DOHH2 (cell line): Measurements from ENCODE around the gene PKNOX1.

Experiments used
- H3F3A ChIP-seq: fragments of 200-600 bp; sonication (generic), shearing (Covaris generic); 2 replicates; pipeline ENCODE4 v1.6.0; 2016; ENCODE audit warnings: antibody characterized with exemption, mild to moderate bottlenecking; ENCODE audit not compliant: control insufficient read depth, insufficient read depth
- H3K27ac ChIP-seq: fragments of 200-600 bp; sonication (generic); 2 replicates; pipeline ENCODE4 v1.5.1; 2014; ENCODE audit warnings: low read depth, mild to moderate bottlenecking, low read length, moderate library complexity
- H3K27me3 ChIP-seq: fragments of 200-600 bp; sonication (generic); 2 replicates; pipeline ENCODE4 v1.6.1; 2014; ENCODE audit warnings: mild to moderate bottlenecking, low read length, mixed read lengths; ENCODE audit not compliant: control insufficient read depth
- H3K36me3 ChIP-seq: fragments of 200-600 bp; sonication (generic); 2 replicates; pipeline ENCODE4 v1.6.1; 2014; ENCODE audit warnings: mild to moderate bottlenecking, low read length, moderate library complexity, mixed read lengths; ENCODE audit not compliant: control insufficient read depth
- H3K4me1 ChIP-seq: fragments of 200-600 bp; sonication (generic); 2 replicates; pipeline ENCODE4 v1.6.1; 2014; ENCODE audit warnings: mild to moderate bottlenecking, low read length, mixed read lengths; ENCODE audit not compliant: control insufficient read depth
- H3K4me2 ChIP-seq: fragments of 200-600 bp; sonication (generic); 2 replicates; pipeline ENCODE4 v1.6.0; 2014; ENCODE audit warnings: mild to moderate bottlenecking, low read length, moderate library complexity
- H3K4me3 ChIP-seq: fragments of 200-600 bp; sonication (generic); 2 replicates; pipeline ENCODE4 v1.5.1; 2014; ENCODE audit warnings: mild to moderate bottlenecking, low read length, mixed read lengths
- H3K79me2 ChIP-seq: fragments of 200-600 bp; sonication (generic); 2 replicates; pipeline ENCODE4 v1.6.1; 2014; ENCODE audit warnings: mild to moderate bottlenecking, low read length, mixed read lengths; ENCODE audit not compliant: control insufficient read depth
- H3K9me2 ChIP-seq: fragments of 200-600 bp; sonication (generic); replicated peaks from 2 replicates; pipeline ENCODE4 v1.6.1; 2014; ENCODE audit warnings: mild to moderate bottlenecking, low read length, mixed read lengths; ENCODE audit not compliant: control insufficient read depth
- H3K9me3 ChIP-seq: fragments of 200-600 bp; sonication (generic); 2 replicates; pipeline ENCODE4 v1.6.1; 2014; ENCODE audit warnings: antibody characterized with exemption, low read length, mixed read lengths; ENCODE audit not compliant: control insufficient read depth, insufficient read depth
- H4K20me1 ChIP-seq: fragments of 200-600 bp; sonication (generic); 2 replicates; pipeline ENCODE4 v1.6.0; 2014; ENCODE audit warnings: low read depth, mild to moderate bottlenecking, antibody characterized with exemption, low read length, moderate library complexity; ENCODE audit not compliant: control insufficient read depth, insufficient read depth
- EZH2phosphoT487 ChIP-seq: fragments of 200-600 bp; sonication (generic); IDR thresholded peaks from 2 replicates; pipeline ENCODE4 v1.6.1; 2017; ENCODE audit warnings: borderline replicate concordance, mild to moderate bottlenecking, antibody characterized with exemption, low read length, moderate library complexity, mixed read lengths
- TF ChIP-seq, protein P1 (sequence below): fragments of 200-600 bp; sonication (generic); IDR thresholded peaks from one replicate; pipeline ENCODE4 v1.5.1; 2014; ENCODE audit warnings: antibody characterized with exemption, mild to moderate bottlenecking, low read depth, low read length; ENCODE audit not compliant: poor library complexity, severe bottlenecking

The PKNOX1 gene

DNA sequence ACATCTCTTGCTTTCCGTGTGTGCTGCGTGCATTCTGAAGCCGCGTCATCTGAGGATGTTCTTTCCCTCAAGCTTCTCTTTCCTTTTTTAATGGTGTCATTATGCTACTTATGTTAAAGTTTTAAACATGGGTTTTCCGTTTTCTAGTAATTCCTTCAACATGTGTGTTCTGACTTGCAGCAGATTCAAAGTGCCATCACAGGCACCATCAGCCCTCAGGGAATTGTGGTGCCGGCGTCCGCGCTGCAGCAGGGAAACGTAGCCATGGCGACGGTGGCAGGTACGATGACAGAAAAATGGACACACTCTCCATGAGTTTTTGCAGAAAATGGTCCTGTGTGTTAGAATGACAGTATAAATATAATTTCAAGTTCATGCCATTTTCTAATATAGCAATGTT lies 42.4 kb downstream of the PKNOX1 start:
- H3K9me2 ChIP-seq: no peaks in the 10 kb centered on the region
- H3K36me3 ChIP-seq: peaks cover 43% of the 10 kb centered on the region
- H3K4me2 ChIP-seq: peak overlapping the region; percentile 57
- H3K4me3 ChIP-seq: peak overlapping the region; percentile 47
- H3K9me3 ChIP-seq: no peaks in the 10 kb centered on the region
- TF ChIP-seq, protein P1, sequence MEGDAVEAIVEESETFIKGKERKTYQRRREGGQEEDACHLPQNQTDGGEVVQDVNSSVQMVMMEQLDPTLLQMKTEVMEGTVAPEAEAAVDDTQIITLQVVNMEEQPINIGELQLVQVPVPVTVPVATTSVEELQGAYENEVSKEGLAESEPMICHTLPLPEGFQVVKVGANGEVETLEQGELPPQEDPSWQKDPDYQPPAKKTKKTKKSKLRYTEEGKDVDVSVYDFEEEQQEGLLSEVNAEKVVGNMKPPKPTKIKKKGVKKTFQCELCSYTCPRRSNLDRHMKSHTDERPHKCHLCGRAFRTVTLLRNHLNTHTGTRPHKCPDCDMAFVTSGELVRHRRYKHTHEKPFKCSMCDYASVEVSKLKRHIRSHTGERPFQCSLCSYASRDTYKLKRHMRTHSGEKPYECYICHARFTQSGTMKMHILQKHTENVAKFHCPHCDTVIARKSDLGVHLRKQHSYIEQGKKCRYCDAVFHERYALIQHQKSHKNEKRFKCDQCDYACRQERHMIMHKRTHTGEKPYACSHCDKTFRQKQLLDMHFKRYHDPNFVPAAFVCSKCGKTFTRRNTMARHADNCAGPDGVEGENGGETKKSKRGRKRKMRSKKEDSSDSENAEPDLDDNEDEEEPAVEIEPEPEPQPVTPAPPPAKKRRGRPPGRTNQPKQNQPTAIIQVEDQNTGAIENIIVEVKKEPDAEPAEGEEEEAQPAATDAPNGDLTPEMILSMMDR: no peak
- TF ChIP-seq EZH2phosphoT487: no peak
- H3K4me1 ChIP-seq: peaks cover 55% of the 10 kb centered on the region
- H3F3A ChIP-seq: peaks cover 12% of the 10 kb centered on the region
- H4K20me1 ChIP-seq: no peaks in the 10 kb centered on the region
- peak overlapping the region; percentile 52; the same call in 1 of the 2 replicates for H3K27ac ChIP-seq
- H3K27me3 ChIP-seq: no peaks in the 10 kb centered on the region
- H3K79me2 ChIP-seq: no peaks in the 10 kb centered on the region

DNA sequence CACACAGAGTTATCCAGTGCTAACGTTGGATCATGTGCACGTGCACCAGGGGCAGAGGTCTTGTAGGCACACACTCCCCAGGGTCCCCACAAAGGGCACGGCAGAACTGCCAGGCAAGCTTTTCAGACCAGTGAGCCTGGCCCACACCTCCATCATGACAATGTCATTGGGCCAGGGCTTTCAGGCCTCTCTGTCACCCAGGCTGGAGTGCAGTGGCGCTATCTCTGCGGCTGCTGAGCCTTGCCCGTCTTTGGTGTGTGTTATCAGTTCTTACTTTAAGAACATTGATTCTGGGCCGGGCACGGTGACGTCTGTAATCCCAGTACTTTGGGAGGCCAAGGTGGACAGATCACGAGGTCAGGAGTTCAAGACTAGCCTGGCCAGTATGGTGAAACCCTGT lies 44.2 kb downstream of the PKNOX1 start:
- Histone ChIP-seq H3K27me3 (no peaks in the 10 kb centered on the region), H3K36me3 (peaks cover 32% of the 10 kb centered on the region), H3K4me2 (no peak overlapping the region), H4K20me1 (no peaks in the 10 kb centered on the region), H3K4me1 (peaks cover 55% of the 10 kb centered on the region), H3K9me3 (no peaks in the 10 kb centered on the region), H3K79me2 (no peaks in the 10 kb centered on the region), H3K9me2 (no peaks in the 10 kb centered on the region), H3K4me3 (no peak overlapping the region), H3F3A (peaks cover 8% of the 10 kb centered on the region), H3K27ac (no peak overlapping the region)
- no peak for TF ChIP-seq EZH2phosphoT487
- TF ChIP-seq, protein P1: no peak

DNA sequence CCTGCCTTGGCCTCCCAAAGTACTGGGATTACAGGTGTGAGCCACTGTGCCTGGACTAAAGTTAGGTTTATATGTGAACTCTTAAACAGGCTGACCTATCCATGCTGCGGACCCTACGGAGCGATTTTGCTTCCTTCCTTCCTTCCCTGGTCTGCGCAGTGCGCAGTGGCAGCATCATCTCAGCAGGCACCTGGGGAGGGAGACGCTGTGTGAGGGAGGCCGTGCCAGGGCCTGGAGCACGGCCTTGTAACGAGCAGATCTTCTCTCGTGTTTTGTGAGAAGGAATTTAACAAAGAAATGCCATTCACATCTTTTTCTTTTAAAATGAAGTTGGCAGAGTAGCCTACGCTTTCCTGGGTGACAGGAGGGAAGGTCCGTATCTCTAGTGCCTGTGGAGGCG lies 45.8 kb downstream of the PKNOX1 start:
- peaks cover 54% of the 10 kb centered on the region for H3K4me1 ChIP-seq
- no peaks in the 10 kb centered on the region for H3K9me3 ChIP-seq
- peak overlapping the region; percentile 61 for H3K4me2 ChIP-seq
- H4K20me1 ChIP-seq: no peaks in the 10 kb centered on the region
- H3K4me3 ChIP-seq: peak overlapping the region; percentile 45
- no peaks in the 10 kb centered on the region for H3K27me3 ChIP-seq
- peaks cover 3% of the 10 kb centered on the region; the same call in 1 of the 2 replicates for H3F3A ChIP-seq
- no peaks in the 10 kb centered on the region for H3K9me2 ChIP-seq
- TF ChIP-seq, protein P1: no peak
- no peak for TF ChIP-seq EZH2phosphoT487
- no peaks in the 10 kb centered on the region for H3K79me2 ChIP-seq
- peaks cover 37% of the 10 kb centered on the region for H3K36me3 ChIP-seq
- H3K27ac ChIP-seq: peak overlapping the region; percentile 51

DNA sequence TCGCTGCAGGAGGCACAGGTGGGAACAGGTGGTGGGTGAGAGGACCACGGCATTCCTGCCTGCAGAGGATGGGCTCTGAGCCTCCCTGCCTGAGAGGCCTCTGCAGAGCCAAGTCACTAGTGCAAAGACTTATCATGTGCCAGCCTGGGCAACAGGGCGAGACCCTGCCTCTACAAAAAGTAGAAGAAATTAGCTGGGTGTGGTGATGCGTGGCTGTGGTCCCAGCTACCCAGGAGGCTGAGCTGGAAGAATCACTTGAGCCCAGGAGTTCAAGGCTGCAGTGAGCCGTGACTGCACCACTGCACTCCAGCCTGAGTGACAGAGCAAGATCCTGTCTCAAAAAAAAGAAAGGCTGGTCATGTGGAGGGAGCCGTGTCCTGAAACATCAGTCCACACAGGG lies 46.4 kb downstream of the PKNOX1 start:
- Histone ChIP-seq H3K4me2 (peak overlapping the region; percentile 61), H3K27me3 (no peaks in the 10 kb centered on the region), H3K79me2 (no peaks in the 10 kb centered on the region), H3K4me1 (peaks cover 48% of the 10 kb centered on the region), H3K4me3 (peak overlapping the region; percentile 45; the same call in 1 of the 2 replicates), H3K9me2 (no peaks in the 10 kb centered on the region), H3F3A (0 out of 2 replicates have a peak, but pooled peaks cover 3% of the 10 kb centered on the region), H3K27ac (peak overlapping the region; percentile 51), H3K9me3 (no peaks in the 10 kb centered on the region), H3K36me3 (peaks cover 36% of the 10 kb centered on the region), H4K20me1 (no peaks in the 10 kb centered on the region)
- TF ChIP-seq, protein P1: no peak
- TF ChIP-seq EZH2phosphoT487: no peak
